NCI-H2196 treated with DMSO at 0.1 percent for 48 hours (cell line): ENCODE results near the gene CEACAM19.
"Not testable (repeated sequence)": the region's sequence is repeated elsewhere in the genome, so short reads cannot be mapped to it uniquely, and the experiment has no call there.

Experiments
- DNase-seq: peaks from one replicate; lab custom pipeline; 2025; ENCODE audit not compliant: unreplicated experiment; lab: John Stamatoyannopoulos, UW

The CEACAM19 gene

GRCh38 chr19:44645407-44646048 lies 25.8 kb upstream of the CEACAM19 start:
- DNase-seq: no peak

GRCh38 chr19:44646049-44646416 lies 25.2 kb upstream of the CEACAM19 start:
- DNase-seq: no peak

GRCh38 chr19:44647144-44647543 lies 24.1 kb upstream of the CEACAM19 start:
- no peak for DNase-seq

- DNase-seq: peak; percentile 34
Measured at GRCh38 chr19:44648631-44649251, 22.5 kb upstream of the CEACAM19 start.

- peak; percentile 60 for DNase-seq
Measured at GRCh38 chr19:44649578-44650145, 21.6 kb upstream of the CEACAM19 start.

- DNase-seq: no peak
Measured at GRCh38 chr19:44653343-44653742, 17.9 kb upstream of the CEACAM19 start.

GRCh38 chr19:44653977-44654774 lies 17.1 kb upstream of the CEACAM19 start:
- DNase-seq: no peak

- no peak for DNase-seq
Measured at GRCh38 chr19:44657211-44657921, 13.9 kb upstream of the CEACAM19 start.

GRCh38 chr19:44658069-44658733 lies 13.1 kb upstream of the CEACAM19 start:
- DNase-seq: no peak

- no peak for DNase-seq
Measured at GRCh38 chr19:44660081-44660480, 11.2 kb upstream of the CEACAM19 start.

GRCh38 chr19:44661205-44661604 lies 10.1 kb upstream of the CEACAM19 start:
- no peak for DNase-seq

GRCh38 chr19:44661904-44662303 lies 9.4 kb upstream of the CEACAM19 start:
- DNase-seq: no peak

GRCh38 chr19:44662691-44663385 lies 8.4 kb upstream of the CEACAM19 start:
- no peak for DNase-seq

GRCh38 chr19:44663996-44664395 lies 7.3 kb upstream of the CEACAM19 start:
- no peak for DNase-seq

- no peak for DNase-seq
Measured at GRCh38 chr19:44664976-44665375, 6.3 kb upstream of the CEACAM19 start.

- no peak for DNase-seq
Measured at GRCh38 chr19:44666852-44667556, 4.3 kb upstream of the CEACAM19 start.

- DNase-seq: no peak
Measured at GRCh38 chr19:44668985-44669764, 2.1 kb upstream of the CEACAM19 start.

- DNase-seq: not testable (repeated sequence)
Measured at GRCh38 chr19:44670027-44670426, 1.3 kb upstream of the CEACAM19 start.

GRCh38 chr19:44672226-44672625 lies 944 bp downstream of the CEACAM19 start:
- DNase-seq: no peak
